GM18870 (cell line): ENCODE measurements around the gene KANK4.

Source experiments
- ATAC-seq: cut with Tn5 transposase; IDR thresholded peaks from one replicate; pipeline ENCODE4 v1.9.1; 2021; ENCODE audit warnings: moderate library complexity; ENCODE audit not compliant: unreplicated experiment

Gene KANK4

GRCh38 chr1:62307895-62308492 lies 11.2 kb downstream of the KANK4 start:
- no peak for ATAC-seq

DNA sequence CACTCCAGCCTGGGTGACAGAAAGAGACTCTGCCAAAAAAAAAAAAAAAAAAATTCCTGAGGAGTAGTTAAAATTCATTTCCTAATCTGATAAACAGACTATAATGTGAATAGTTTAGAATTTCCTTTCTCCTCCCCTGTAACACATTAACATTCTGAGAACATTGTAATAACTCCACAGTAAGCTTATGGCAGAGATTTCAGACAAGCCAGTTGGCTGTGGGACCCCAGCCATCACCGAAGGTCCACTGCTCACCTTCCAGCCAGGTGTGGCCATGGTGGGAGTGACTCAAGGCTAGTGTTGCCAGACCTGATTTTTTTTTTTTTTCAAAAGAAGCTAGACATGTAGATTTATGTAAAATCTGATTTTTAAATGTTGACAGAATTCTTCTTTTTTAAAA lies 11.8 kb downstream of the KANK4 start:
- ATAC-seq = no peak

DNA sequence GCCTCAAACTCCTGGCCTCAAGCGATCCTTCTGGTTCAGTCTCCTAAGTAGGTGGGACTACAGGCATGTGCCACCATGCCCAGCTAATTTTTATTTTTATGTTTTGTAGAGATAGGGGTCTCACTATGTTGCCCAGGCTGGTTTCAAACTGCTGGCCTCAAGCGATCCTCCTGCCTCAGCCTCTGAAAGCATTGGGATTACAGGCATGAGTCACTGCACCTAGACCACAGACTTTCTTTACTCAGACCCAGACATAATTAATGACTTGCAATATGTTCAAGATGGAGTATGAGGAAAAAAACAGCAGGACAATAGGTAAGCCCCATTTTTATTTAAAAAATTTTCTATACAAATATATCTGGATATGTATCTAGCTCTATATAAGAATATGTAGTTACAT lies 13.2 kb downstream of the KANK4 start:
- ATAC-seq = no peak

GRCh38 chr1:62304975-62305374 lies 14.3 kb downstream of the KANK4 start:
- ATAC-seq = no peak

GRCh38 chr1:62304515-62304914 lies 14.7 kb downstream of the KANK4 start:
- no peak for ATAC-seq

- no peak for ATAC-seq
Observed at GRCh38 chr1:62301726-62302390, 17.4 kb downstream of the KANK4 start.

DNA sequence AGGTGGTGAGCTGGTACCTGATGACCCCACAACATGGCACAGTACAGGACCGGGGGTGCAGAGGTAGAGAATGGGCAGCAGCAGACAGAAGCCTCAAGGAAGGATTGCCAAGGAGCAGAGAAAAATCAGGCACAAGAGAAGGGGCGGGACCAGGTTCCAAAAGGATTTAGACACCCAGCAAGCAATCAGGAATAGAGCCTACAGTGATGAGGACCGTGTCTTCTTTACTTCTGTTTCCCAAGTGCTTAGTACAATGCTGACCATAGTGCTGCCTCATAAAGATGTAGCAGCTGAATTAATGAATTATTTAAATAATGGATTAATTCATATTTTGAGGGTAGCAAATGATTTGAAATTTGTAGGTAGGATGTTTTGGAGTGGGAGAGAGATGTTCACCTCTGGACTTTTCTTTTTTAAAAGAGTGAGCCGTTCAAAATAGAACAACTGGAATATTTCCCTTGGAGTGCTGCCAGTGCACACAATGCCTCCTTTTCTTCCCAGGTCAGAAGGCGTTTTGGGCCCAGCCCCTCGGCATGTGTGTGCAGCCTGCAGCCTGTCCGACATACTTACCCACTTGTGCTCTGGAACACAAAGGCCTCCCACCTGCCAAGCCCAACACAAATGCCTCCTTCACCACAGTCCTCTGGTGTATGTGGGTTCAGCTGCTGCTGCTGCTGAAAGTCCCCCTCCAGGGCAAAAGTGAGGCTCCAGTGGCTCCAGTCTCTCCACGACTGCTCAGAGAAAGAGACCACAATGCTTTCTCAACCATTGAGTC lies 19.6 kb downstream of the KANK4 start:
- ATAC-seq = no peak

- ATAC-seq = no peak
Observed at GRCh38 chr1:62295921-62296491, 23.2 kb downstream of the KANK4 start.

GRCh38 chr1:62294261-62294660 lies 25.0 kb downstream of the KANK4 start:
- ATAC-seq = no peak

DNA sequence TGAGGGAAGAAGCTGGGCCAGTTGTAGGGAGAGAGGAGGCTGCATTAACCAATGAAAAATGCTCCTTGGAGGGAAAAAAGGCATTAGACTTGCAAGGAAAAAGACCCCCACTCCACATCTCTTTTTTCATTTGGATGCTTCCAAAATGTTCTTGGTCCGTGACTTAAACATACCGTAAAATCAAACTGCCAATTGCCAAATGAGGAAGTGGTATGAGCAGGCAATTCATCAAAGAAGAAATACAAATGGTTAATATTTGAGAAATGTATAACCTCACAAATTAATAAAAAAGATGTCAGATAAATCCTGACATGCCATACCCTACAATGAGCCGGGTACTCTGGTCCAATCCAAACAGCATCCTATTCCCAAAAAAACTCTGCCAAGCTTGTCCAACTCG lies 30.6 kb downstream of the KANK4 start:
- no peak for ATAC-seq

GRCh38 chr1:62288224-62288623 lies 31.0 kb downstream of the KANK4 start:
- no peak for ATAC-seq

- no peak for ATAC-seq
Observed at GRCh38 chr1:62286786-62287224, 32.4 kb downstream of the KANK4 start.

DNA sequence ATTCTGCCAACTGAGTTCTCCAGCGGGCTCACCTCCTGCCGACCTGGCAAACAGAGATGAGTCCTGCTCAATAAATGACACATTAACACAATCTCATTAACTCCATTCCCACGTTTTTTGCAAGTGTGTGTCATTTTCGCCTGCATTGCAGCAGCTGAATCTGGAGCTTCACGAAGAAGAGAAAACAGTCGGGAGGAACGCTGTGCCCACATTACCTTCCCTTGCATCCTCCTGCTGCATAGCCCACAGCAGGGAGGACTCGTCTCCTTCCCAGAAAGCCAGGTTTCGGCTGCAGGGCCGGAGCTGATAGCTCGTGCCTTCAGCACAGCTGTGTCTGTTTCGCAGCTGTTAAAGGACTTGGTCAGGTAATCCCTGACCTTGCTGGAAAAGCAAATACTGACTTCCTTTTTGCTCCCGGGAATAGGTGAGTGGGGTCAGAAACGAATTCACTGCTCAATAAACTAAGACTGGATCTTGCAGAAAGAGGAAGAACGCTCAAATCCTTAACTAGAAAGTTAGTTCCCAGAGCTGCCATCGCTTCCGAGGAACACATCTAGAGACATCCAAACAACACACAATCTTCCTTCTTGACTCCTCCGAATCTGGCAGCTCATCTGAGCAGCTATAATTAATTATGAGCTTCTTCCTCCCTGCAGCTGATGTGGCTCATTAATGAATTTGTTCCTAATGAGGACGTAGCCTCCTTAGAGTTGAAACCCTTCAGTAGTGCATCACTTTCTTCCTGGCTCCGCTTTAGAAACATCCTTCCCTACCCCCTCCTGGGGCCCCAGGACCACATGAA lies 33.0 kb downstream of the KANK4 start:
- no peak for ATAC-seq

DNA sequence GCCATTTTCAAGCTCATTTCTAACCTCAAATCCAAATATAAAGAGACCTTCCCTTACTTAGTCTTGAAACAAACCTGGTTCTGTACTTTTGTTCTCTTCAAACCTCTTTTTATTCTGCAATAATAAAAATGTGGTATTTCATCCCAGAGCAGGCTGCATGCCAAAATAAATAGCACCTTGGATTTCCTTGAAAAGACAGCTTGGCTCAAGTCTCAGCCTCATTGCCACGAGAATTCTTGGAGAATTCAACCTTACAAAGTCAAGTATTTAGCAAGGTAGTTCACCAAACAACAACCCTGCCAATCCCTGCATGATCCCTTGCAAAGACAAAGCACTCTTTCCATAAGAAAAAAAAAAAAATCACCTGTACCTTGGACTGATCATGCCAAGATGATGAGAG lies 33.8 kb downstream of the KANK4 start:
- no peak for ATAC-seq

- no peak for ATAC-seq
Observed at GRCh38 chr1:62283986-62284385, 35.2 kb downstream of the KANK4 start.

DNA sequence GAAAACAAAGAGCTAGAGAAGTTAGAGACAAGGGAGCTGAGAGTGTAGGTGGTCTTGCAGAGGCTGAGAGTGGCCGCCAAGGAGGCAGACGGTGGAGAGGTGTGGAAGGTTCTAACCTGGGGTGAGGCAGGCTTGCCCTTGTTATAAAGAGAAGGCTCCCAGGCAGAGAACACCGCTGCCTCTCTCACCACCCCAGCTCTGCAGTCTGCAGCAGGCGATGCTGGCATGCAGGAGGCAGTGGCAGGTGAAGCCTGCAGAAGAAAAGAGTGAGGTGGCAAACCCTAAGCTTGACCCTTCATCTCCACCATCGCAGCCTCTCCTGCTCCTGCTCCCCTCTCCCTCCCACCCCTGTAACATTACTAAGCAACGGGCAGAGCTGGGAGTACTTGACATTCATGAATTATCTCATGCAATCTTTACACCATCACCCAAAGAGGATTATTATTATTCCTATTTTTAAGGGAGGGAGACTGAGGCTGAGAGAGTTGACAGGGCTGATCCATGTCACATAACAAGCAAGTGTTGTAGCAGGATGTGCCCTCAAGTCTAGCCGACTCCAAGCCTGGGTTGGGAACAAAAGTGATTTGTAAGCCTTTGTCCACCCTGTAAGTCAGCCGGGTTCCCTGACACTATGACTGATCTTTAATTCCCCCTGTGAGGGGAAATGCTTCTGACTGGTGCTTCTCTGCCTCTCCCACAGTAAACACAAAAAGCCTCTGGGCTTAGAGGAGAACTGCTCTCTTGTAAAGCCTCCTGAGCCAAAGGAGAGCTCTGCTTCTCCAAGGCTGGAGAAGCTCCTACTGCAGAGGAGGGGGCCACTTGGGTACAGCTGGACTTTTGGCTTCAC lies 36.1 kb downstream of the KANK4 start:
- ATAC-seq = no peak

- no peak for ATAC-seq
Observed at GRCh38 chr1:62281922-62282555, 37.2 kb downstream of the KANK4 start.

GRCh38 chr1:62280960-62281465 lies 38.2 kb downstream of the KANK4 start:
- no peak for ATAC-seq

DNA sequence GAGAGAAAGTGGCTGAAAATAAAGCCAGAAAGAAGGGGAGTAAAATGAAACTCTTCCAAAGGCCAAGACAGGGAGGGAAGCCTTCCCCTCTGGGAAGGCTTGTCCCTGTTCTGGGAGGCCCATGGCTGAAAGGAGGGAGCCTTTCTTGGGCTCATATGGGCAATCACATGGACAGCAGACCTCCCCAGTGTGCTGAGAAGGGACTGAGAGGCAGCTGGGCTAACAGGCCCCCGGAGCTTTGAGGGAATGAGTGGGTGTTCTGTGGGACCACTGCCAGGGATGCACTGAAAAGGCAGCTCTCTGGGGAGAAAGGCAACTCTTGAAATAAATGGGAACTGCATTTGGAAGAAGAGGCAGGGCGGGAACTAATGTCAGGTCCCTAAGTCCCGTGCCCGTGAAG lies 39.1 kb downstream of the KANK4 start:
- no peak for ATAC-seq
